Transverse colon (tissue), 3 donors: Measurements from ENCODE around the gene CTDP1.

Source experiments
- CTCF ChIP-seq, 5 experiments: fragments of 200-600 bp in 3 of 5; fragments of 450-650 bp in 2 of 5; sonication (generic) in 3 of 5; IDR thresholded peaks; 1 replicate in 2 of 5; 2 replicates in 3 of 5; pipeline ENCODE4 v1.5.1; 2016 to 2017; ENCODE audit warnings: antibody characterized with exemption in 5 of 5, inconsistent platforms in 3 of 5, mild to moderate bottlenecking in 2 of 5, moderate library complexity in 1 of 5
- POLR2A ChIP-seq: fragments of 450-650 bp; IDR thresholded peaks from one replicate; pipeline ENCODE4 v1.6.1; 2016; ENCODE audit warnings: antibody characterized with exemption, mild to moderate bottlenecking, moderate library complexity

GRCh38 chr18:79724299-79725080 lies 44.9 kb downstream of the CTDP1 start:
- no peak for TF ChIP-seq POLR2A
- TF ChIP-seq CTCF (IDR thresholded peaks at IDR 0.05), result no peak
